IMR-90 (cell line): ENCODE results near the gene ASTL. TPM values are rescaled to one million over a fixed set of nuclear protein-coding genes. Genes with fewer than 3 reads are reported as not detected.

ENCODE experiments used
- ATAC-seq: fragments of 200-7000 bp; cut with Tn5 transposase; 2 replicates; pipeline ENCODE4 v1.9.1; 2020; ENCODE audit warnings: low read depth, mild to moderate bottlenecking, moderate library complexity
- BruUV-seq: library from RNA; stranded (reverse); fragments of 400-500 nt; replicated peaks from 2 replicates; lab custom pipeline; 2021; lab: Mats Ljungman, UMichigan
- CTCF ChIA-PET: fragments of 300-600 bp; formaldehyde crosslinking; extraction: SDS; loops from one replicate; lab custom pipeline; 2021; ENCODE audit warnings: antibody characterized with exemption; lab: Yijun Ruan, JAX
- POLR2A ChIA-PET: fragments of 300-600 bp; sonication (Branson Sonifier 250); formaldehyde crosslinking; loops from one replicate; lab custom pipeline; 2022; ENCODE audit warnings: antibody characterized with exemption; ENCODE audit not compliant: unreplicated experiment; lab: Charles Lee
- DNase-seq: peaks from one replicate; pipeline ENCODE4 v3.0.0; 2013
- H2AFZ ChIP-seq: replicated peaks from 2 replicates; pipeline ENCODE3; 2013; ENCODE audit warnings: low read length, mild to moderate bottlenecking; ENCODE audit not compliant: poor library complexity
- H2AK5ac ChIP-seq: 2 replicates; pipeline ENCODE4 v1.6.1; 2013; ENCODE audit warnings: low read depth, low read length, inconsistent platforms
- H2AK9ac ChIP-seq: replicated peaks from 2 replicates; pipeline ENCODE3; 2013; ENCODE audit warnings: mild to moderate bottlenecking, low read depth, low read length, moderate library complexity; ENCODE audit not compliant: poor library complexity
- H2BK120ac ChIP-seq: 2 replicates; pipeline ENCODE4 v1.6.1; 2013; ENCODE audit warnings: low read depth, low read length, inconsistent platforms
- H2BK15ac ChIP-seq: 3 replicates; pipeline ENCODE4 v1.6.1; 2013; ENCODE audit warnings: low read depth, low read length, inconsistent platforms
- H2BK20ac ChIP-seq: 2 replicates; pipeline ENCODE4 v1.6.1; 2013; ENCODE audit warnings: low read depth, mild to moderate bottlenecking, inconsistent platforms, low read length, moderate library complexity
- H2BK5ac ChIP-seq: 2 replicates; pipeline ENCODE4 v1.6.1; 2013; ENCODE audit warnings: mild to moderate bottlenecking, low read depth, low read length, inconsistent platforms; ENCODE audit not compliant: poor library complexity, severe bottlenecking
- H3K14ac ChIP-seq: replicated peaks from 2 replicates; pipeline ENCODE4 v1.6.1; 2013; ENCODE audit warnings: low read depth, low read length, inconsistent platforms
- H3K18ac ChIP-seq: 2 replicates; pipeline ENCODE4 v1.6.1; 2013; ENCODE audit warnings: low read depth, low read length, control low read depth
- H3K23ac ChIP-seq: 2 replicates; pipeline ENCODE4 v1.6.1; 2013; ENCODE audit warnings: low read depth, low read length, inconsistent platforms
- H3K27ac ChIP-seq: 2 replicates; pipeline ENCODE4 v1.5.1; 2013; ENCODE audit warnings: mild to moderate bottlenecking, control low read depth, low read length; ENCODE audit not compliant: insufficient read depth
- H3K27me3 ChIP-seq: 2 replicates; pipeline ENCODE4 v1.6.1; 2013; ENCODE audit warnings: low read length; ENCODE audit not compliant: control insufficient read depth, insufficient read depth
- H3K36me3 ChIP-seq: 2 replicates; pipeline ENCODE4 v1.6.1; 2013; ENCODE audit warnings: low read length, mixed read lengths; ENCODE audit not compliant: control insufficient read depth, insufficient read depth
- H3K4ac ChIP-seq: 2 replicates; pipeline ENCODE4 v1.6.1; 2013; ENCODE audit warnings: low read depth, low read length, inconsistent platforms
- H3K4me1 ChIP-seq: 2 replicates; pipeline ENCODE4 v1.6.1; 2013; ENCODE audit warnings: low read length, mixed read lengths; ENCODE audit not compliant: control insufficient read depth, insufficient read depth
- H3K4me2 ChIP-seq: 2 replicates; pipeline ENCODE4 v1.6.1; 2013; ENCODE audit warnings: low read depth, mild to moderate bottlenecking, control low read depth, low read length, moderate library complexity
- H3K4me3 ChIP-seq: 2 replicates; pipeline ENCODE4 v1.5.1; 2013; ENCODE audit warnings: low read depth, mild to moderate bottlenecking, control low read depth, low read length, moderate library complexity; ENCODE audit not compliant: insufficient read depth
- H3K56ac ChIP-seq: 2 replicates; pipeline ENCODE4 v1.6.1; 2013; ENCODE audit warnings: low read length, inconsistent platforms; ENCODE audit not compliant: insufficient read depth; ENCODE audit errors: extremely low read depth
- H3K79me1 ChIP-seq, 2 experiments: 2 replicates each; pipeline ENCODE4 v1.6.1; 2013; ENCODE audit warnings: low read length in 2 of 2, inconsistent platforms in 1 of 2, low read depth in 1 of 2
- H3K9ac ChIP-seq: 2 replicates; pipeline ENCODE4 v1.6.1; 2013; ENCODE audit warnings: low read depth, low read length, control low read depth
- H3K9me1 ChIP-seq: 2 replicates; pipeline ENCODE4 v1.6.1; 2013; ENCODE audit warnings: low read length, inconsistent platforms; ENCODE audit not compliant: insufficient read depth
- H3K9me3 ChIP-seq: 2 replicates; pipeline ENCODE4 v1.6.1; 2013; ENCODE audit warnings: low read length; ENCODE audit not compliant: control insufficient read depth, insufficient read depth
- H4K20me1 ChIP-seq: 2 replicates; pipeline ENCODE4 v1.6.1; 2013; ENCODE audit warnings: low read length, inconsistent platforms; ENCODE audit not compliant: insufficient read depth
- H4K5ac ChIP-seq: 2 replicates; pipeline ENCODE4 v1.6.1; 2013; ENCODE audit warnings: mild to moderate bottlenecking, low read depth, low read length, control low read depth
- H4K8ac ChIP-seq, 2 experiments: 2 replicates each; pipeline ENCODE4 v1.6.1; 2013; ENCODE audit warnings: low read depth in 2 of 2, low read length in 2 of 2, control low read depth in 1 of 2, inconsistent platforms in 1 of 2
- H4K91ac ChIP-seq: 2 replicates; pipeline ENCODE4 v1.6.1; 2013; ENCODE audit warnings: low read depth, low read length, inconsistent platforms; ENCODE audit not compliant: insufficient read depth
- CEBPB ChIP-seq: IDR thresholded peaks from 2 replicates; pipeline ENCODE4 v1.6.1; 2012; ENCODE audit warnings: low read depth, low read length, improper control_type of control experiment
- CHD1 ChIP-seq: IDR thresholded peaks from 2 replicates; pipeline ENCODE4 v1.6.1; 2012; ENCODE audit warnings: low read depth, low read length, improper control_type of control experiment
- FOS ChIP-seq: fragments of 150-350 bp; IDR thresholded peaks from 2 replicates; pipeline ENCODE4 v1.6.1; 2016; ENCODE audit warnings: low read depth, low read length
- MAFK ChIP-seq: IDR thresholded peaks from 2 replicates; pipeline ENCODE4 v1.6.1; 2012; ENCODE audit warnings: low read depth, low read length, improper control_type of control experiment
- MAZ ChIP-seq: IDR thresholded peaks from 2 replicates; pipeline ENCODE4 v1.6.1; 2012; ENCODE audit warnings: low read depth, mild to moderate bottlenecking, low read length, improper control_type of control experiment, moderate library complexity, borderline replicate concordance
- MXI1 ChIP-seq: IDR thresholded peaks from 2 replicates; pipeline ENCODE4 v1.6.1; 2012; ENCODE audit warnings: low read depth, mild to moderate bottlenecking, low read length, moderate library complexity, borderline replicate concordance
- NFE2L2 ChIP-seq: fragments of 150-350 bp; IDR thresholded peaks from 2 replicates; pipeline ENCODE4 v1.6.1; 2016; ENCODE audit warnings: low read depth, mild to moderate bottlenecking, low read length
- POLR2A ChIP-seq: IDR thresholded peaks from 2 replicates; pipeline ENCODE4 v1.6.1; 2012; ENCODE audit warnings: mild to moderate bottlenecking, low read depth, low read length
- RAD21 ChIP-seq: IDR thresholded peaks from 2 replicates; pipeline ENCODE4 v1.6.1; 2012; ENCODE audit warnings: low read length, improper control_type of control experiment
- RCOR1 ChIP-seq: IDR thresholded peaks from 2 replicates; pipeline ENCODE4 v1.6.1; 2012; ENCODE audit warnings: mild to moderate bottlenecking, low read length, improper control_type of control experiment; ENCODE audit not compliant: insufficient replicate concordance
- RFX5 ChIP-seq: IDR thresholded peaks from 2 replicates; pipeline ENCODE4 v1.8.0; 2012; ENCODE audit warnings: low read depth, mild to moderate bottlenecking, low read length, moderate library complexity
- SMC3 ChIP-seq: fragments of 150-350 bp; IDR thresholded peaks from 2 replicates; pipeline ENCODE4 v1.6.1; 2016; ENCODE audit warnings: low read depth, mild to moderate bottlenecking, antibody characterized with exemption, low read length, moderate library complexity
- WGBS, 2 experiments: methylation state at CpG; one replicate each; pipeline versions ENCODE4 v1.1.5 to v1.1.7; 2013; ENCODE audit warnings: missing lambda C conversion rate in 2 of 2; ENCODE audit not compliant: insufficient read length in 1 of 2; ENCODE audit errors: extremely low coverage in 2 of 2; 5-methylcytosine and 5-hydroxymethylcytosine counted together
- dilution Hi-C: fragments of 300-500 bp; cut with HindIII; formaldehyde crosslinking; loops from one replicate; pipeline ENCODE4 v1.14.3; 2018; ENCODE audit warnings: low sequenced_read_pairs; ENCODE audit not compliant: unreplicated experiment
- in situ Hi-C: fragments of 300-500 bp; cut with MboI; formaldehyde crosslinking; loops from 3 replicates; pipeline ENCODE4 v1.14.3; 2019; ENCODE audit warnings: low sequenced_read_pairs, inconsistent platforms, mixed read lengths
- intact Hi-C: fragments of 100-400 bp; cut with micrococcal nuclease; formaldehyde crosslinking; loops from 2 replicates; pipeline ENCODE4 v1.10.0; 2022
- polyA plus RNA-seq, 3 experiments: library from polyadenylated mRNA; depleted of rRNA; stranded (reverse); fragments of >200 nt; gene quantifications; 2 replicates each; pipeline ENCODE4 v1.2.3, GENCODE V29; 2012; ENCODE audit warnings: low replicate concordance in 1 of 3
- total RNA-seq: library from RNA; depleted of rRNA; stranded (reverse); fragments of >200 nt; gene quantifications from 2 replicates; pipeline ENCODE4 v1.2.3, GENCODE V29; 2012
- TF ChIP-seq, protein P1 (sequence below): fragments of 150-350 bp; IDR thresholded peaks from 2 replicates; pipeline ENCODE4 v1.6.1; 2017; ENCODE audit warnings: mild to moderate bottlenecking, antibody characterized with exemption, low read length, low read depth
- TF ChIP-seq, protein P2 (sequence below): fragments of 150-350 bp; IDR thresholded peaks from 2 replicates; pipeline ENCODE4 v1.6.1; 2016; ENCODE audit warnings: low read depth, mild to moderate bottlenecking, low read length, moderate library complexity, borderline replicate concordance
- TF ChIP-seq, protein P3 (sequence below): conservative IDR thresholded peaks from 2 replicates; pipeline ENCODE4 v1.5.1; 2012; ENCODE audit warnings: mild to moderate bottlenecking, low read depth, low read length, improper control_type of control experiment

ASTL gene
- total and polyA plus RNA-seq, 2 of the 4 experiments (the other 2 are of a cell fraction) = not detected

DNA sequence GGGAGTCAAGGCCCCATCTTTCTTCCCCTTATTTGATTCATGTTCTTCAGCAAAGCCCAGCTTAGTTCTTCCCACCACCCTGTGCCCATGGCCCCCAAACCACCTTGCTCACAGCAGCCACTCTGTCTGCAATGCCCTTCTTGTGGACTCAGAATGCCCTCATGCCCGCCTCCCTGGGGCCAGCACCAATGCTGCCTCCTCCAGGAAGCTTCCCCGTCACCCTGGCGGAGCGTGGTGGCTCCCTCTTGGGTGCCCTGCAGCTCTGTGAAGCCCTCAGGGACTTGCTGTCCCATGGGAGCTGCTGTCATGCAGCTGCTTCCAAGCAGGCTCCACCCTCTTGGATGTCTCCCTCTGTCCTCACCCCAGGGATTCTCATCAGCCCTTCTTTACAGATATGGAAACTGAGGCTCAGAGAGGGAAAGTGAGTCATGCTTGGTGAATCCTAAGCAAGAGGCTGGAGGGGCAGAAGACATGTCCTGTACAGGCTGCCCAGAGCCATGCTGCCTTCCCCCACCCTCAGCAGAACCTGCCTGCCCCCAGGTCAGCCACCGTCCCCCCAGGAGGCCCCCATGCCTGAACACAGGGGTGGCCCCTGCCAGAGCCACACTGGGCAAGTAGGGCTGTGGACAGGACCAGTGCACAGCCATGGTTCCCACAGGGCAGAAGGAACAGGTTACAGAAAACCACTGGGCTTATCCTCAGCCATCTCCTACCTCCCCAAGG lies 18.8 kb upstream of the ASTL start:
- peaks cover 12% of the 10 kb centered on the region; the same call in 1 of the 2 replicates for H3K27me3 ChIP-seq
- TF ChIP-seq, protein P1, sequence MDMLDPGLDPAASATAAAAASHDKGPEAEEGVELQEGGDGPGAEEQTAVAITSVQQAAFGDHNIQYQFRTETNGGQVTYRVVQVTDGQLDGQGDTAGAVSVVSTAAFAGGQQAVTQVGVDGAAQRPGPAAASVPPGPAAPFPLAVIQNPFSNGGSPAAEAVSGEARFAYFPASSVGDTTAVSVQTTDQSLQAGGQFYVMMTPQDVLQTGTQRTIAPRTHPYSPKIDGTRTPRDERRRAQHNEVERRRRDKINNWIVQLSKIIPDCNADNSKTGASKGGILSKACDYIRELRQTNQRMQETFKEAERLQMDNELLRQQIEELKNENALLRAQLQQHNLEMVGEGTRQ = no peak
- no peak for TF ChIP-seq RAD21
- TF ChIP-seq, protein P2, sequence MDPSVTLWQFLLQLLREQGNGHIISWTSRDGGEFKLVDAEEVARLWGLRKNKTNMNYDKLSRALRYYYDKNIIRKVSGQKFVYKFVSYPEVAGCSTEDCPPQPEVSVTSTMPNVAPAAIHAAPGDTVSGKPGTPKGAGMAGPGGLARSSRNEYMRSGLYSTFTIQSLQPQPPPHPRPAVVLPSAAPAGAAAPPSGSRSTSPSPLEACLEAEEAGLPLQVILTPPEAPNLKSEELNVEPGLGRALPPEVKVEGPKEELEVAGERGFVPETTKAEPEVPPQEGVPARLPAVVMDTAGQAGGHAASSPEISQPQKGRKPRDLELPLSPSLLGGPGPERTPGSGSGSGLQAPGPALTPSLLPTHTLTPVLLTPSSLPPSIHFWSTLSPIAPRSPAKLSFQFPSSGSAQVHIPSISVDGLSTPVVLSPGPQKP = no peak
- TF ChIP-seq MAZ = no peak
- no peak for TF ChIP-seq POLR2A
- TF ChIP-seq RFX5 = no peak
- TF ChIP-seq MXI1 = no peak
- no peak for TF ChIP-seq RCOR1
- no peak for TF ChIP-seq NFE2L2
- TF ChIP-seq, protein P3, sequence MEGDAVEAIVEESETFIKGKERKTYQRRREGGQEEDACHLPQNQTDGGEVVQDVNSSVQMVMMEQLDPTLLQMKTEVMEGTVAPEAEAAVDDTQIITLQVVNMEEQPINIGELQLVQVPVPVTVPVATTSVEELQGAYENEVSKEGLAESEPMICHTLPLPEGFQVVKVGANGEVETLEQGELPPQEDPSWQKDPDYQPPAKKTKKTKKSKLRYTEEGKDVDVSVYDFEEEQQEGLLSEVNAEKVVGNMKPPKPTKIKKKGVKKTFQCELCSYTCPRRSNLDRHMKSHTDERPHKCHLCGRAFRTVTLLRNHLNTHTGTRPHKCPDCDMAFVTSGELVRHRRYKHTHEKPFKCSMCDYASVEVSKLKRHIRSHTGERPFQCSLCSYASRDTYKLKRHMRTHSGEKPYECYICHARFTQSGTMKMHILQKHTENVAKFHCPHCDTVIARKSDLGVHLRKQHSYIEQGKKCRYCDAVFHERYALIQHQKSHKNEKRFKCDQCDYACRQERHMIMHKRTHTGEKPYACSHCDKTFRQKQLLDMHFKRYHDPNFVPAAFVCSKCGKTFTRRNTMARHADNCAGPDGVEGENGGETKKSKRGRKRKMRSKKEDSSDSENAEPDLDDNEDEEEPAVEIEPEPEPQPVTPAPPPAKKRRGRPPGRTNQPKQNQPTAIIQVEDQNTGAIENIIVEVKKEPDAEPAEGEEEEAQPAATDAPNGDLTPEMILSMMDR = no peak
- no peak for TF ChIP-seq CEBPB
- TF ChIP-seq FOS = no peak
- TF ChIP-seq MAFK = no peak
- TF ChIP-seq SMC3 = no peak
- no peak for TF ChIP-seq CHD1
- H3K4me1 ChIP-seq = no peaks in the 10 kb centered on the region
- ATAC-seq (no peak), DNase-seq (no peak)
- H3K36me3 ChIP-seq = no peaks in the 10 kb centered on the region
- no peak overlapping the region for H3K18ac ChIP-seq
- no peak overlapping the region for H2AK5ac ChIP-seq
- no peak overlapping the region for H3K14ac ChIP-seq
- no peaks in the 10 kb centered on the region for H3K9me3 ChIP-seq
- H4K20me1 ChIP-seq = no peaks in the 10 kb centered on the region
- no peak overlapping the region for H3K4me2 ChIP-seq
- no peak overlapping the region for H3K23ac ChIP-seq
- H4K5ac ChIP-seq = no peak overlapping the region
- H4K8ac ChIP-seq = no peak overlapping the region
- H2AK9ac ChIP-seq = peak overlapping the region; percentile 42
- in situ Hi-C loops (no loop called here), dilution Hi-C loops (no loop called here), intact Hi-C loops (no loop called here)
- H4K91ac ChIP-seq = no peak overlapping the region
- H3K9me1 ChIP-seq = no peaks in the 10 kb centered on the region
- no peak overlapping the region for H2AFZ ChIP-seq
- BruUV-seq = no TSS peak
- 95% methylated on average over 4 of the region's 5 CpGs; no CpG with 5 or more reads in 1 of the 2 experiments for WGBS, 2 experiments
- H3K9ac ChIP-seq = no peak overlapping the region
- no peak overlapping the region for H2BK20ac ChIP-seq
- H3K79me1 ChIP-seq = no peaks in the 10 kb centered on the region
- no peak overlapping the region for H2BK5ac ChIP-seq
- H2BK15ac ChIP-seq = no peak overlapping the region
- H3K27ac ChIP-seq = no peak overlapping the region
- ChIA-PET CTCF (no interaction called here), POLR2A (no interaction called here)
- H2BK120ac ChIP-seq = no peak overlapping the region
- H3K4ac ChIP-seq = no peak overlapping the region
- H3K4me3 ChIP-seq = no peak overlapping the region
- no peak overlapping the region for H3K56ac ChIP-seq
